AG10803 (cell line): ENCODE results near the gene BCKDK.

ENCODE experiments used
- DNase-seq: peaks from one replicate; pipeline ENCODE4 v3.0.0; 2010; ENCODE audit warnings: low read depth
- H3K4me3 ChIP-seq: 2 replicates; pipeline ENCODE4 v1.5.1; 2011; ENCODE audit warnings: mild to moderate bottlenecking, low read length, control low read depth
- CTCF ChIP-seq: conservative IDR thresholded peaks from 2 replicates; pipeline ENCODE4 v1.5.1; 2011; ENCODE audit warnings: mild to moderate bottlenecking, low read length, control low read depth, inconsistent platforms

The BCKDK gene

GRCh38 chr16:31076319-31076718 lies 31.9 kb upstream of the BCKDK start:
- TF ChIP-seq CTCF: no peak
- DNase-seq: no peak
- H3K4me3 ChIP-seq: no peak overlapping the region

GRCh38 chr16:31077024-31077423 lies 31.2 kb upstream of the BCKDK start:
- no peak overlapping the region for H3K4me3 ChIP-seq
- no peak for TF ChIP-seq CTCF
- no peak for DNase-seq

GRCh38 chr16:31077592-31078396 lies 30.4 kb upstream of the BCKDK start:
- H3K4me3 ChIP-seq: no peak overlapping the region
- TF ChIP-seq CTCF: no peak
- no peak for DNase-seq

- no peak overlapping the region for H3K4me3 ChIP-seq
- DNase-seq: no peak
- TF ChIP-seq CTCF: no peak
Observed at GRCh38 chr16:31078597-31079341, 29.4 kb upstream of the BCKDK start.

- H3K4me3 ChIP-seq: no peak overlapping the region
- no peak for TF ChIP-seq CTCF
- no peak for DNase-seq
Observed at GRCh38 chr16:31079342-31079944, 28.7 kb upstream of the BCKDK start.

- no peak overlapping the region for H3K4me3 ChIP-seq
- no peak for DNase-seq
- no peak for TF ChIP-seq CTCF
Observed at GRCh38 chr16:31080035-31080629, 28.1 kb upstream of the BCKDK start.
